Epithelial cell of proximal tubule (primary cell): ENCODE measurements around the gene DNAJB12. TPM values are rescaled to one million over a fixed set of nuclear protein-coding genes. Genes with fewer than 3 reads are reported as not detected.
"Not testable (repeated sequence)": the region's sequence is repeated elsewhere in the genome, so short reads cannot be mapped to it uniquely, and the experiment has no call there.

Experiments
- DNase-seq: peaks from one replicate; pipeline ENCODE4 v3.0.0-alpha.2; 2011; ENCODE audit warnings: low read depth
- H3K4me3 ChIP-seq: 2 replicates; pipeline ENCODE4 v1.5.1; 2011; ENCODE audit warnings: low read depth, mild to moderate bottlenecking, low read length
- CTCF ChIP-seq: conservative IDR thresholded peaks from 2 replicates; pipeline ENCODE4 v1.5.1; 2012; ENCODE audit warnings: low read depth, mild to moderate bottlenecking, low read length
- total RNA-seq: library from RNA; depleted of rRNA; stranded (reverse); fragments of >200 nt; gene quantifications from 2 replicates; pipeline ENCODE4 v1.2.3, GENCODE V29; 2015

DNAJB12 gene
- 25.0 and 29.8 TPM in 2 replicates for total RNA-seq

GRCh38 chr10:72354356-72355213 lies at the start of gene DNAJB12:
Gene DNAJB12, minus strand, starts transcription at chr10:72354919. Its CDS starts 22 bp downstream, at chr10:72354897.
- peak within 1 kb of the TSS; percentile 88 for H3K4me3 ChIP-seq
- peak; percentile 77 for DNase-seq
- no peak for TF ChIP-seq CTCF

GRCh38 chr10:72395581-72395980 lies 40.9 kb upstream of the DNAJB12 start:
- not testable (repeated sequence) for H3K4me3 ChIP-seq, DNase-seq

GRCh38 chr10:72392571-72392970 lies 37.9 kb upstream of the DNAJB12 start:
- no peak for TF ChIP-seq CTCF
- no peak overlapping the region for H3K4me3 ChIP-seq
- DNase-seq: peak; percentile 22

GRCh38 chr10:72390764-72391163 lies 36.0 kb upstream of the DNAJB12 start:
- H3K4me3 ChIP-seq: no peak overlapping the region
- TF ChIP-seq CTCF: no peak
- no peak for DNase-seq

GRCh38 chr10:72389716-72390115 lies 35.0 kb upstream of the DNAJB12 start:
- no peak for TF ChIP-seq CTCF
- no peak for DNase-seq
- no peak overlapping the region for H3K4me3 ChIP-seq

GRCh38 chr10:72389014-72389413 lies 34.3 kb upstream of the DNAJB12 start:
- TF ChIP-seq CTCF: no peak
- H3K4me3 ChIP-seq: no peak overlapping the region
- no peak for DNase-seq

GRCh38 chr10:72388062-72388461 lies 33.3 kb upstream of the DNAJB12 start:
- DNase-seq: no peak
- no peak for TF ChIP-seq CTCF
- no peak overlapping the region for H3K4me3 ChIP-seq
